PC-3 (cell line): ENCODE measurements around the gene PARP15. TPM values are rescaled to one million over a fixed set of nuclear protein-coding genes. Genes with fewer than 3 reads are reported as not detected.

Experiments used
- ATAC-seq: fragments of 200-7000 bp; cut with Tn5 transposase; 2 replicates; pipeline ENCODE4 v1.9.1; 2020; ENCODE audit warnings: mild to moderate bottlenecking, moderate library complexity
- BruUV-seq: library from RNA; stranded (reverse); fragments of 400-500 nt; replicated peaks from 2 replicates; lab custom pipeline; 2021; lab: Mats Ljungman, UMichigan
- CTCF ChIA-PET: fragments of 300-600 bp; sonication (Branson Sonifier 250); formaldehyde crosslinking; loops from one replicate; lab custom pipeline; 2022; ENCODE audit warnings: antibody characterized with exemption; lab: Charles Lee
- POLR2A ChIA-PET: fragments of 300-600 bp; sonication (Branson Sonifier 250); formaldehyde crosslinking; loops from one replicate; lab custom pipeline; 2022; ENCODE audit warnings: antibody characterized with exemption; ENCODE audit not compliant: unreplicated experiment; lab: Charles Lee
- DNase-seq: peaks from one replicate; pipeline ENCODE4 v3.0.0-alpha.2; 2015
- H2AFZ ChIP-seq: fragments of 300-600 bp; sonication (generic); 2 replicates; pipeline ENCODE4 v1.6.0; 2016; ENCODE audit warnings: antibody characterized with exemption, low read length
- H3F3A ChIP-seq: fragments of 300-600 bp; sonication (generic); one replicate; pipeline ENCODE4 v1.6.0; 2017; ENCODE audit warnings: antibody characterized with exemption, low read length, control low read depth, mild to moderate bottlenecking; ENCODE audit not compliant: unreplicated experiment
- H3K27ac ChIP-seq: fragments of 300-600 bp; sonication (generic); 2 replicates; pipeline ENCODE4 v1.5.1; 2016; ENCODE audit warnings: mild to moderate bottlenecking, low read length
- H3K27me3 ChIP-seq: fragments of 300-600 bp; sonication (generic); 2 replicates; pipeline ENCODE4 v1.6.1; 2016; ENCODE audit warnings: low read length, mixed read lengths
- H3K36me3 ChIP-seq: fragments of 300-600 bp; sonication (generic); 2 replicates; pipeline ENCODE4 v1.6.1; 2016; ENCODE audit warnings: low read depth, mixed run types, low read length, mixed read lengths
- H3K4me1 ChIP-seq: fragments of 300-600 bp; sonication (generic); 2 replicates; pipeline ENCODE4 v1.5.1; 2016; ENCODE audit warnings: low read length; ENCODE audit not compliant: insufficient read depth
- H3K4me2 ChIP-seq: fragments of 300-600 bp; sonication (generic); 2 replicates; pipeline ENCODE4 v1.6.0; 2016; ENCODE audit warnings: low read length
- H3K4me3 ChIP-seq: fragments of 300-600 bp; sonication (generic); 2 replicates; pipeline ENCODE4 v1.5.1; 2016; ENCODE audit warnings: mild to moderate bottlenecking, low read length, mixed read lengths
- H3K79me2 ChIP-seq: fragments of 300-600 bp; sonication (generic); 2 replicates; pipeline ENCODE4 v1.6.1; 2017; ENCODE audit warnings: low read length, mixed read lengths
- H3K9ac ChIP-seq: fragments of 300-600 bp; sonication (generic); 2 replicates; pipeline ENCODE4 v1.6.0; 2016; ENCODE audit warnings: mild to moderate bottlenecking, low read length
- H3K9me2 ChIP-seq: fragments of 300-600 bp; sonication (generic); replicated peaks from 2 replicates; pipeline ENCODE4 v1.6.1; 2016; ENCODE audit warnings: mixed run types, low read length, mixed read lengths
- H3K9me3 ChIP-seq: fragments of 300-600 bp; sonication (generic); 2 replicates; pipeline ENCODE4 v1.6.1; 2016; ENCODE audit warnings: low read length, mixed read lengths
- H4K20me1 ChIP-seq: fragments of 300-600 bp; sonication (generic); 2 replicates; pipeline ENCODE4 v1.6.1; 2016; ENCODE audit warnings: low read length, mixed read lengths
- EZH2 ChIP-seq: fragments of 300-600 bp; sonication (generic); IDR thresholded peaks from one replicate; pipeline ENCODE4 v1.6.1; 2017; ENCODE audit warnings: antibody characterized with exemption, mild to moderate bottlenecking, low read length; ENCODE audit not compliant: unreplicated experiment
- EZH2phosphoT487 ChIP-seq: fragments of 300-600 bp; sonication (generic); IDR thresholded peaks from 2 replicates; pipeline ENCODE4 v1.6.1; 2018; ENCODE audit warnings: mild to moderate bottlenecking, antibody characterized with exemption, low read length, borderline replicate concordance
- intact Hi-C: fragments of 100-400 bp; cut with micrococcal nuclease; formaldehyde crosslinking; loops from 2 replicates; pipeline ENCODE4 v1.9.0; 2023
- total RNA-seq: library from RNA; depleted of rRNA; stranded (reverse); fragments of >200 nt; gene quantifications from 2 replicates; pipeline ENCODE4 v1.2.3, GENCODE V29; 2014
- TF ChIP-seq, protein P1 (sequence below): fragments of 300-600 bp; sonication (generic); conservative IDR thresholded peaks from 2 replicates; pipeline ENCODE4 v1.5.1; 2017; ENCODE audit warnings: antibody characterized with exemption, low read depth, mild to moderate bottlenecking, low read length

PARP15 gene
- total RNA-seq, 1 experiment from 2014 or later: not detected

GRCh38 chr3:122602011-122602710, 24.7 kb downstream of the PARP15 start:
- no peak overlapping the region for H3K4me2 ChIP-seq
- H3K4me1 ChIP-seq: 0 out of 2 replicates have a peak, but pooled peaks cover 4% of the 10 kb centered on the region
- ATAC-seq: no peak
- no TSS peak for BruUV-seq
- H3K9ac ChIP-seq: no peak overlapping the region
- ChIA-PET POLR2A (no interaction called here), CTCF (no interaction called here)
- no peaks in the 10 kb centered on the region for H4K20me1 ChIP-seq
- no peak for TF ChIP-seq EZH2phosphoT487
- TF ChIP-seq, protein P1, sequence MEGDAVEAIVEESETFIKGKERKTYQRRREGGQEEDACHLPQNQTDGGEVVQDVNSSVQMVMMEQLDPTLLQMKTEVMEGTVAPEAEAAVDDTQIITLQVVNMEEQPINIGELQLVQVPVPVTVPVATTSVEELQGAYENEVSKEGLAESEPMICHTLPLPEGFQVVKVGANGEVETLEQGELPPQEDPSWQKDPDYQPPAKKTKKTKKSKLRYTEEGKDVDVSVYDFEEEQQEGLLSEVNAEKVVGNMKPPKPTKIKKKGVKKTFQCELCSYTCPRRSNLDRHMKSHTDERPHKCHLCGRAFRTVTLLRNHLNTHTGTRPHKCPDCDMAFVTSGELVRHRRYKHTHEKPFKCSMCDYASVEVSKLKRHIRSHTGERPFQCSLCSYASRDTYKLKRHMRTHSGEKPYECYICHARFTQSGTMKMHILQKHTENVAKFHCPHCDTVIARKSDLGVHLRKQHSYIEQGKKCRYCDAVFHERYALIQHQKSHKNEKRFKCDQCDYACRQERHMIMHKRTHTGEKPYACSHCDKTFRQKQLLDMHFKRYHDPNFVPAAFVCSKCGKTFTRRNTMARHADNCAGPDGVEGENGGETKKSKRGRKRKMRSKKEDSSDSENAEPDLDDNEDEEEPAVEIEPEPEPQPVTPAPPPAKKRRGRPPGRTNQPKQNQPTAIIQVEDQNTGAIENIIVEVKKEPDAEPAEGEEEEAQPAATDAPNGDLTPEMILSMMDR: no peak
- TF ChIP-seq EZH2: no peak
- H3K27me3 ChIP-seq: no peaks in the 10 kb centered on the region
- H3K79me2 ChIP-seq: no peaks in the 10 kb centered on the region
- H3K9me2 ChIP-seq: no peaks in the 10 kb centered on the region
- no peak overlapping the region for H3K4me3 ChIP-seq
- H3K9me3 ChIP-seq: no peaks in the 10 kb centered on the region
- H2AFZ ChIP-seq: no peak overlapping the region
- intact Hi-C loops: no loop called here
- no peak for DNase-seq
- no peak overlapping the region for H3K27ac ChIP-seq
- H3K36me3 ChIP-seq: no peaks in the 10 kb centered on the region
- no peaks in the 10 kb centered on the region for H3F3A ChIP-seq

- ChIA-PET POLR2A (no interaction called here), CTCF (no interaction called here)
- intact Hi-C loops: no loop called here
- DNase-seq (no peak), ATAC-seq (no peak)
- H3K4me1 ChIP-seq: 0 out of 2 replicates have a peak, but pooled peaks cover 4% of the 10 kb centered on the region
- no peaks in the 10 kb centered on the region for H3K27me3 ChIP-seq
- TF ChIP-seq EZH2 (no peak), EZH2phosphoT487 (no peak)
- TF ChIP-seq, protein P1: no peak
- no peaks in the 10 kb centered on the region for H3K9me2 ChIP-seq
- no peaks in the 10 kb centered on the region for H4K20me1 ChIP-seq
- no peak overlapping the region for H3K27ac ChIP-seq
- H3F3A ChIP-seq: no peaks in the 10 kb centered on the region
- H3K36me3 ChIP-seq: no peaks in the 10 kb centered on the region
- H3K4me2 ChIP-seq: no peak overlapping the region
- no peaks in the 10 kb centered on the region for H3K79me2 ChIP-seq
- BruUV-seq: no TSS peak
- H3K9ac ChIP-seq: no peak overlapping the region
- H3K4me3 ChIP-seq: no peak overlapping the region
- H2AFZ ChIP-seq: no peak overlapping the region
- H3K9me3 ChIP-seq: no peaks in the 10 kb centered on the region
Observed at GRCh38 chr3:122603056-122603455, 25.6 kb downstream of the PARP15 start.

DNA sequence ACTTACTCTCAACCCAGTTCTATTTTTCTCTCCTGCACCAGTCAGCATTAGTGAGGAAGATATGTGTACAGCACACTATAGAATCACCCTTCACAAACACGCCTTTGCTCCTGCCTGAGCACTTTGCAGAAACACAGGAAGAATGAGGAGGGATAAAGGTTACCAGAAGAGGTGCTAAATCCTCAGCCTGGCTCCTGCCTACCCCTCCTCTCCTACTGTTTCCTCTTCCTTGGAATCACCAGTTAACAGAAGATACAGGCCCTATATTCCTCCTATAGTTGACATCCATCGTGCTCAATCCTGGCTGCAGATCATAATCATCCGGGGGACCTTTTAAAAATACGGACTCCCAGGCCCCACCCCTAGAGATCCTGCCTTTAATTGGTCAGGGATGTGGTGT, 28.9 kb downstream of the PARP15 start:
- no peak overlapping the region for H2AFZ ChIP-seq
- no peak overlapping the region for H3K9ac ChIP-seq
- CTCF ChIA-PET: no interaction called here
- H3K9me2 ChIP-seq: no peaks in the 10 kb centered on the region
- H3K79me2 ChIP-seq: no peaks in the 10 kb centered on the region
- peaks cover 15% of the 10 kb centered on the region for H3K4me1 ChIP-seq
- H3K9me3 ChIP-seq: no peaks in the 10 kb centered on the region
- no peak for ATAC-seq
- H3K36me3 ChIP-seq: no peaks in the 10 kb centered on the region
- no peak overlapping the region for H3K4me3 ChIP-seq
- POLR2A ChIA-PET: interaction anchor here (0.5 kb wide), 1 partner anchor 42 kb away, joined by 3 read pairs; no protein-coding TSS in a partner anchor
- TF ChIP-seq EZH2phosphoT487: no peak
- TF ChIP-seq EZH2: no peak
- TF ChIP-seq, protein P1: no peak
- H3K27ac ChIP-seq: no peak overlapping the region
- H4K20me1 ChIP-seq: no peaks in the 10 kb centered on the region
- H3K27me3 ChIP-seq: no peaks in the 10 kb centered on the region
- intact Hi-C loops: no loop called here
- no peak for DNase-seq
- no TSS peak for BruUV-seq
- no peak overlapping the region for H3K4me2 ChIP-seq
- H3F3A ChIP-seq: no peaks in the 10 kb centered on the region
